HG03060 (cell line): ENCODE data around the gene RHOJ.

ENCODE experiments used
- ATAC-seq: cut with Tn5 transposase; IDR thresholded peaks from one replicate; pipeline ENCODE4 v1.9.1; 2021; ENCODE audit warnings: low read depth, moderate number of reproducible peaks; ENCODE audit not compliant: unreplicated experiment

Gene RHOJ

GRCh38 chr14:63205044-63205575 lies 867 bp downstream of the RHOJ start:
- ATAC-seq, result no peak

- no peak for ATAC-seq
Measured at GRCh38 chr14:63205866-63206265, 1.6 kb downstream of the RHOJ start.

- ATAC-seq, result no peak
Measured at GRCh38 chr14:63209160-63209559, 4.9 kb downstream of the RHOJ start.

GRCh38 chr14:63210812-63211211 lies 6.6 kb downstream of the RHOJ start:
- ATAC-seq, result no peak

GRCh38 chr14:63212209-63212608 lies 8.0 kb downstream of the RHOJ start:
- ATAC-seq, result no peak

- ATAC-seq, result no peak
Measured at GRCh38 chr14:63212776-63213500, 8.7 kb downstream of the RHOJ start.

GRCh38 chr14:63214417-63215196 lies 10.4 kb downstream of the RHOJ start:
- no peak for ATAC-seq

- no peak for ATAC-seq
Measured at GRCh38 chr14:63220526-63220925, 16.3 kb downstream of the RHOJ start.

GRCh38 chr14:63223596-63223995 lies 19.4 kb downstream of the RHOJ start:
- ATAC-seq, result no peak

GRCh38 chr14:63224196-63224595 lies 20.0 kb downstream of the RHOJ start:
- ATAC-seq, result no peak

GRCh38 chr14:63228217-63228616 lies 24.0 kb downstream of the RHOJ start:
- ATAC-seq, result no peak

GRCh38 chr14:63229330-63230059 lies 25.3 kb downstream of the RHOJ start:
- no peak for ATAC-seq

GRCh38 chr14:63231766-63232165 lies 27.5 kb downstream of the RHOJ start:
- ATAC-seq, result no peak

GRCh38 chr14:63237791-63238190 lies 33.5 kb downstream of the RHOJ start:
- no peak for ATAC-seq

GRCh38 chr14:63240221-63240620 lies 36.0 kb downstream of the RHOJ start:
- ATAC-seq, result no peak

GRCh38 chr14:63241096-63241495 lies 36.9 kb downstream of the RHOJ start:
- ATAC-seq, result no peak

GRCh38 chr14:63243646-63244045 lies 39.4 kb downstream of the RHOJ start:
- ATAC-seq, result no peak

- no peak for ATAC-seq
Measured at GRCh38 chr14:63245893-63246292, 41.6 kb downstream of the RHOJ start.

- ATAC-seq, result no peak
Measured at GRCh38 chr14:63248211-63248610, 44.0 kb downstream of the RHOJ start.

- ATAC-seq, result no peak
Measured at GRCh38 chr14:63249092-63249491, 44.8 kb downstream of the RHOJ start.

GRCh38 chr14:63257299-63257698 lies 53.1 kb downstream of the RHOJ start:
- no peak for ATAC-seq
